K562 (cell line): ENCODE measurements around the gene MAST4.

Experiments used
- ARID3A ChIP-seq: IDR thresholded peaks from 2 replicates; pipeline ENCODE4 v1.6.1; 2012; ENCODE audit warnings: low read depth, low read length, improper control_type of control experiment, borderline replicate concordance
- HMG20A ChIP-seq: fragments of 450-650 bp; formaldehyde crosslinking; conservative IDR thresholded peaks from 2 replicates; pipeline ENCODE4 v1.4.0; 2020; ENCODE audit warnings: mild to moderate bottlenecking, mixed read lengths
- KAT2B ChIP-seq: IDR thresholded peaks from one replicate; pipeline ENCODE4 v1.6.1; 2012; ENCODE audit warnings: low read depth, mild to moderate bottlenecking, control low read depth, inconsistent platforms, low read length, moderate library complexity
- SP1 ChIP-seq: sonication (generic); formaldehyde crosslinking; IDR thresholded peaks from 2 replicates; pipeline ENCODE4 v1.8.1; 2022; ENCODE audit warnings: mild to moderate bottlenecking, missing genetic modification reagents
- TAF1 ChIP-seq: IDR thresholded peaks from 2 replicates; pipeline ENCODE4 v1.6.1; 2011; ENCODE audit warnings: mild to moderate bottlenecking, low read length, moderate library complexity; ENCODE audit not compliant: insufficient read depth, control insufficient read depth, severe bottlenecking; ENCODE audit errors: extremely low read depth
- ZNF398 ChIP-seq: fragments of 250-450 bp; sonication (Bioruptor Pico); IDR thresholded peaks from 2 replicates; pipeline ENCODE4 v1.8.0; 2021; ENCODE audit warnings: moderate library complexity, mild to moderate bottlenecking, inconsistent platforms

GRCh38 chr5:66779528-66779927 lies 183.3 kb downstream of the MAST4 start:
- TF ChIP-seq SP1 (CRISPR knock-in tag) (no peak), TAF1 (no peak), ZNF398 (CRISPR knock-in tag) (no peak), ARID3A (no peak), HMG20A (CRISPR knock-in tag) (no peak), KAT2B (no peak)
